ENCODE data around the gene GAB3.

DNA sequence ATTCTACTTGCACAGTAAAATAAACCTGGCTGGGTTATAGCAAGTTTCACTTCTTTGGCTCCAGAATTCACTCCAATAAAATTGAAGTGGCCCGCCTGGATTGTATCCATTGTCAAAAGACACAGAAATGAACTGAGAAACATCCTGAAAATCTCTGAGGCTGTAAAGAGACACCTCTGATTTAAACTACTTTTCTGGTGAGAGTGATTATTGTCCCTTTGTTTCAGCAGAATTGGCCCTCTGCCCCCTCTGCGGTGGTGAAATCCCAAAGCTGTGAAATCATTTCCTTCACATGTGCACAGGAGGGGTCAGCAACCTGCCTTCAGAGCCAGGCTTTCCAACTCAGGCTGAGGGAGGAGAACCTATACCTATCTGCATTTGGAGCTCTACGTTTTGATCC, 23.0 kb downstream of the GAB3 start:
- no peak for TF ChIP-seq RAD21 (IDR thresholded peaks at IDR 0.05; ENCODE audit: low read length)
- TF ChIP-seq, protein P1, sequence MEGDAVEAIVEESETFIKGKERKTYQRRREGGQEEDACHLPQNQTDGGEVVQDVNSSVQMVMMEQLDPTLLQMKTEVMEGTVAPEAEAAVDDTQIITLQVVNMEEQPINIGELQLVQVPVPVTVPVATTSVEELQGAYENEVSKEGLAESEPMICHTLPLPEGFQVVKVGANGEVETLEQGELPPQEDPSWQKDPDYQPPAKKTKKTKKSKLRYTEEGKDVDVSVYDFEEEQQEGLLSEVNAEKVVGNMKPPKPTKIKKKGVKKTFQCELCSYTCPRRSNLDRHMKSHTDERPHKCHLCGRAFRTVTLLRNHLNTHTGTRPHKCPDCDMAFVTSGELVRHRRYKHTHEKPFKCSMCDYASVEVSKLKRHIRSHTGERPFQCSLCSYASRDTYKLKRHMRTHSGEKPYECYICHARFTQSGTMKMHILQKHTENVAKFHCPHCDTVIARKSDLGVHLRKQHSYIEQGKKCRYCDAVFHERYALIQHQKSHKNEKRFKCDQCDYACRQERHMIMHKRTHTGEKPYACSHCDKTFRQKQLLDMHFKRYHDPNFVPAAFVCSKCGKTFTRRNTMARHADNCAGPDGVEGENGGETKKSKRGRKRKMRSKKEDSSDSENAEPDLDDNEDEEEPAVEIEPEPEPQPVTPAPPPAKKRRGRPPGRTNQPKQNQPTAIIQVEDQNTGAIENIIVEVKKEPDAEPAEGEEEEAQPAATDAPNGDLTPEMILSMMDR (conservative IDR thresholded peaks at IDR 0.05; ENCODE audit: low read depth, low read length): no peak
